Measurements from ENCODE around the gene PRCD.
A peak's percentile ranks its signal among the peaks of the same experiment; 100 is the strongest.

PRCD gene

GRCh38 chr17:76542566-76542971 is 2.7 kb downstream of the PRCD start:
- DNase-seq: no peak

- no peak for DNase-seq
These were observed 3.1 kb downstream of the PRCD start for GRCh38 chr17:76542984-76543383.

DNA sequence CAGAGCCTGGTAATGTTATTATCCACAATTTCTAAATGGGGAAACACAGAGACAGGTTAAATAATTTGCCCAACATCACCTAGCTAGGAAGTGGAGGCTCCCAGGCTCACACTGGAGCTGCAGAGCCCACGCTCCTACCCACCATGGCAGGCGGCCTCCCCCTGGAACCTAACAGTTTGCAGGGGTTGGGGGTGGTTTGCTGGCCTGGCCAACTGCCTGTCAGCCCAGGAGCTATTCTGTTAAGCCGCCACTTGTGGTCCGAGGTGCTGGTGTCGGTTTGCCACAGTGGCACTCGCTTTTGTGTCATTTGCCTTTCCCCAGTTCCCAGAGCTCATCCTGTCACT is 3.6 kb downstream of the PRCD start:
- DNase-seq: no peak

DNA sequence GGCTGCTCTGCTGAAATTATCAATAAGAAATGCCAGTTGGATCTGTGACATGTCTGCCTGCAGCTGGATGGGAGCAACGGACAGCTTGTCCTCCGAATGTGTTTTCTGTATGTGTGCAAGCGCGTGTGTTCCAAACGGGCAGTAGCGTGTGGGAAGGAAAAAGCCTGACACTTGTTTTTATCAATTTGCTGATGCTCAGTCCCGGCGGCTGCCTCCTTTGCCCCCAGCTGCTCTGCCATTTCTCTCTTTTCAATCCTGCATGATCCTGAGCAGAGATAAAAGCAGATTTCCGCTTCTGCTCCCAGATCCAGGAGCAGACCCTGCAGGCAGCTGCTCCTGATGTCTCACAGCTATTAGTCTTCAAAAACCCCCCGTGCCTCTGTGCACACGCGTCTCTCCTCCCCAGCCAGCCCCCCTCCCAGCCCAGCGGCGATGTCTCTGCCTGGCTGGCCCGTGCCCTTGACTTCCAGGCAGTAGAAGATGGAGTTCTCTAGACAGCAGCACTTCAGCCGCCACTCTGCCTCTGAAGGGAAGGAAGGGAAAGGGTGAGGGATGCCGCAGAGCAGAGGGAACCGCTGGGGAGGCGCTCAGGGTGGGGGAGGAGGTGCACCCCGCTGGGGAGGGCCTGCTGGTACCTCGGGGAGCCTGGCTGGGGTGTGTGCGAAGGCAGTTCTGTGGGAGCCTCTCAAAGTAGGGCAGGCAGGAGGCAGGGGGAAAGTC is 4.1 kb downstream of the PRCD start:
- DNase-seq: no peak

DNA sequence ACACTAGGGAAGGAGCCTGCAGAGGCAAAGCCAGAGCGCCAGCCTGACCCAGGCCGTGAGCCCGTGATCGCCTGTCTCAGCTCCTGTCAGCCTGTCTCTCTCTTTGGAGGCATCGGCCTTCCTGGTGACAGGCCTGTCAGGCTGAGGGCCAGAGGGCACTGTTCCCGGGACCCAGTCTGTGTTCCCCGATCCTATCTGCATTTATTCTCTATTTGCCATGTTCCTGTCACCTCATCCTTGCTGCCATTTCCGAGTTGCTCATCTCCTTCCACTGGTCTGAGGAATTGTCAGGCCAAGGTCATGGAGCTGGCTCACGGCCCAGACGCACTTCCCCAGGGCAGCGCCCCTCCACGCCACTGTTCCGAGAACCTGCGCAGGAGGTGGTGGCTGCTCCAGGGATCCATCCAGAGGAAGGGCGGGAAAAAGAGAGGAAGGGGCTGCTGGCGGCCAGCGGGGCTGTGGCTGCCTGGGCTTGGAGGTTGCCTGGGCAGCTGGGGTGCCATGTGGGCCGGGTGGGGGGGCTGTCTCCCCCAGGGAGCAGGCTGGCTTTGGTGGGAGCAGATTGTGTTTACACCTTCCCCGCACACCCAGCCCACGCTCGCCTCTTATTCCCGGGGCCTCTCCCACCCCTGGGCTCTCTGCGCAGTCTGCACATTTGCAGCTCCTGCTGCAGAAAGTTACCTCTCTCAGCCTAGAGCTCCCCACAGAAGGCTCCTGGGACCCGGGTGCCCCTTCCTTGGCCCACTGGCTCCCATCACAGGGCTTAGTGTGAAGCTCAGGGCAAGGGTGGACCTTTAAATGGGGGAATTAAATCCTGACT is 4.9 kb downstream of the PRCD start:
- no peak for DNase-seq

- no peak for DNase-seq
These were observed 6.2 kb downstream of the PRCD start for GRCh38 chr17:76545918-76546555.

GRCh38 chr17:76546556-76547182 is 6.8 kb downstream of the PRCD start:
- peak; percentile 95 for DNase-seq

DNA sequence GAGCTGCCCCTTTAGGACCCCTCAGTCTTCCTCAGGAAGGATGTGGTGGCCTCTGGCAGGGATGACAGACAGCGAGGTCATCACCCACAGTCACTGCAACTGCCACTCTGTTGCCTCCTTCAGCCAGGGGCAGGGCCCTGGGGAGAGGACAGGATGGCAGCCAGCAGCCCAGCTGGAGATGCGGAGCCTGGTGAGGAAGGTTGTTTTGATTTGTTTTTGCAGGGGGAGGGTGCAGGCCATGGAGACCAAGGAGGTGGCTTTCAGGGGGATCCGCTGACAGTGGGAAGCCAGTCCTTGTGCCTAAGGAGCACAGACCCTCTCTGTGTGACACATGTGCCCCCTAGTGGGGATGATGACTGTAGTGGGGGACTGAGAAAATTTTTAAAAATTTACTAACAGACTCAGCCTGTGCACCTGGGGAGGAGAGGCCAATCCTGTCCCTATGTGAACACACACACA is 7.4 kb downstream of the PRCD start:
- DNase-seq: peak; percentile 73

GRCh38 chr17:76547642-76548202 is 7.9 kb downstream of the PRCD start:
- no peak for DNase-seq

DNA sequence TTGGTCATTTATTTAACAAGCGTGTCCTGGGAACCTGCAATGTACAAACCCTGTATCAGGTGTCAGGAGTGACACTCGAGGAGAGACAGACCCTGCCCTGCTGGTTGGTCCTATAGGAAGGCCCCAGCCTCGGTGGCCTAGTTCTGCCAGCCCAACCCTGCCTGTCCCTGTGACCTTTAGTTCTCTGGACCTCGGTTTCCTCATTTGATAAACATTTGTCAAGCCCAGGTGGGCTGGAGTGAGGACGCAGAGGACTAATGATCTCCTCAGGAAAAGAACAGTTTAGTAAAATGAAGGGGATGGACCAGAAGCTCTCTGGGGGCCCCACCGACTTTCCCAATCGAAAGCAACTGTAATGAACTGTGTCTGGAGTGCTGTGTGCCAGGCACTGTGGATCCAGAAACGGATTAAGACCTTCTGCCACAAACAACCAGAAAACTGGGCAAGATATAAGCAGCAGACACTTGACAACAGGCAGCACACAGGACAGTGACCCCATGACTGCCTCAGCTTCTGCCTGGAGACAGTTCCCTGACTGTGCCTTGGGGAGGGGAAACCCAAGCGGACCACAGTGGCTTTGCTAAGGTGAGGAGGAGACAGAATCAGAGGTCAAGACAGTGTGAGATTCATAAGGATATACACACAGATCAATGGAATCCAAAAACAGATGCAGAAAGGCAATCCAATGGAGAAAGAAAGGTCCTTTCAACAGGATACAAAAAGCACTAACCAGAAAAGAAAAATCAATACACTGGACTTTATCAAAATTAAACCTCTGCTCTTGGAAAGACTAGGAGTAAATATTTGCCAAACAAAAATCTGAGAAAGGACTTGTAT is 8.8 kb downstream of the PRCD start:
- DNase-seq: no peak

- DNase-seq: no peak
These were observed 9.3 kb downstream of the PRCD start for GRCh38 chr17:76549215-76549518.

GRCh38 chr17:76549539-76549938 is 9.7 kb downstream of the PRCD start:
- DNase-seq: no peak

DNA sequence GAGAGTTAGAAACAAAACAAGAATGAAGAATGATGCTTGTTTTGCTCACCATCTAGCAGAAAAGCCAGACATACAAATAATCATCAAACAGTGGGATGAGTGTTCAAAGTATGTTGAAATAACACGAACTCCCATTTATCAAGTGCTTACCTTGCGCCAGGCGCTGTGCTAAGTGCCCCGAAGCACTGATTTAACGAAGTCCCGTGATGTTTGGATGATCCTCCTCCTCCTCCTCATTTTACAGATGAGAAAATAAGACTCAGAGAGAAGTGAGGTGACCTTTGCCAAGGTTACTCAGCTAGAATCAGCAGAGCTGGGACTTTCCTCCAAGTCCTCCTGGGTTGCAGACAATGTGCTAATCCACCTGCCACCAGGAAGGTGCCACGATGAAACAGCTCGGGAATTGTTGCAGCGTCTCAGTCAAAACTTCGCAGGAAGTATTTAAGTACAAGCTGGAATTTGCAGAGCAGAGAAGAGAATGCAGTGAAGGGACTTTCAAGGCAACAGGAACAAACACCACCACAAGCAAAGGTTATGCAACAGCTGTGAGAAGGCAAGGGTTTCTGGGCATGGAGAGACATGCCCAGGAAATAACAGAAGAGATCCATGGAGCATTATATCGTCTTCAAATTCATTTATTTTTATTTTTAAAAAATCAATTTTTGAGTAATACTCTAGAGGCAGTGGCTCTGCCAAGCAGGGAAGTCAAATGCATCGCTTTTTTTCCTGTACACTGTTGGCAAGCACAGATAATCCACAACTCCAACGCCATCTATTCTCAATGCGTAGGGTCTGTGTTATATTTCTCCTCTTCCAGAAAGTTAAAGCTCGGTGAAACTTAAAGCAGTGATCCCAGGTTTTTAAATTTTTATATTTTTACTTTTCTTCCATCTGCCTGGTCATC is 11.1 kb downstream of the PRCD start:
- DNase-seq: no peak

- no peak for DNase-seq
These were observed 11.8 kb downstream of the PRCD start for GRCh38 chr17:76551685-76552084.

DNA sequence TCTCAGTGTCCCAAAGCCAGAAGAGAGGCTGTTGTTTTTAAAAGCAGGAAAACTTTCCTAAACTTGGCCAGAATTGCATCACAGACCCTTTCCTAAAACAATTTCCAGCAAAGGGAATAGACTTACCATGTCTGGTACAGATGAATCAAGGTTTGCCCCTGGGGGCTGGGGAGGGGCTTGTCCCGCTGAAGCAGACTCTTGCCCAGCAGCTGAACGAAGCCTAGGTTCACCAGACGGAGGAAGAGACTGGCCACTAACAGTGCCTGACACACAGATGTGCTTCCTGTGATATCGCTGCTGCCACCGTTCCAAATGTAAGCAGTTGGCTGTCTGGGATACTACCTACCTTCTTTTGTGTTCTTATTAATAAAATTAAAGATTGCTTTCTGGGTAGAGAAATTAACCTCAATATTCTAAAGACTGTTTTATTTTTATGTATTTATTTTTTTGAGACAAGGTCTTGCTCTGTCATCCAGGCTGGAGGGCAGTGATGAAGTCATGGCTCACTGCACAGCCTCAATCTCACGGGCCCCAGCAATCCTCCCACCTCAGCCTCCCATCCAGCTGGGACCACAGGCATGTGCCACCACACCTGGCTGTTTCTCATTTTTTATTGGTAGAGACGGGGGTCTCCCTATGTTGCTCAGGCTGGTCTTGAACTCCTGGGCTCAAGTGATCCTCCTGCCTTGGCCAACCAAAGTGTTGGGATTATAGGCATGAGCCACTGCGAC is 13.5 kb downstream of the PRCD start:
- DNase-seq: no peak

GRCh38 chr17:76554131-76554530 is 14.3 kb downstream of the PRCD start:
- DNase-seq: no peak

DNA sequence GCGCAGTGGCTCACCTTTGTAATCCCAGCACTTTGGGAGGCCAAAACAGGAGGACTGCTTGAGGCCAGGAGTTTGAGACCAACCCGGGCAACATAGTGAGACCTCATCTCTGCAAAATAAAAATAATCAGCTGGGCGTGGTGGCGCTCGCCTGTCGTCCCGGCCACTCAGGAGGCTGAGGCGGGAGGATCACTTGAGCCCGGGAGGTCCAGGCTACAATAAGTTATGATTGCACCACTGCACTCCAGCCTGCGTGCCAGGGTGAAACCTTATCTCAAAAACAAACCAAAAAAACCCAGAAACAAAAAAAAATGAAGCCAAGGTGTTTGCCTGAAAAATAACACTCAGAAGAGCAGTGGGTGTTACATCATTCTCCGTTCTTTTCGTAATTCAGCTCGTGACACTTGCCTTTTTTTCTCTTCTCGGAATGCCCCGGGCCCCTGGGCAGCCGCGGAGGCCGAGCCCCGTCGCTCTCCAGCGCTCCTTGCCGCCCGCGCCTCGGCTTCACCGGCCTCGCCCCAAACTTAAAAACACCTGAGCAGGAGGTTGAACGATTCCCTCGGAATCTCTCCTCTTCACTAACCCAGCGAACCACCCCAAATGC is 17.0 kb downstream of the PRCD start:
- DNase-seq: no peak

- DNase-seq: peak; percentile 97
These were observed 17.7 kb downstream of the PRCD start for GRCh38 chr17:76557368-76558197.
